ENCODE measurements around the gene ACVR1B.

The ACVR1B gene

DNA sequence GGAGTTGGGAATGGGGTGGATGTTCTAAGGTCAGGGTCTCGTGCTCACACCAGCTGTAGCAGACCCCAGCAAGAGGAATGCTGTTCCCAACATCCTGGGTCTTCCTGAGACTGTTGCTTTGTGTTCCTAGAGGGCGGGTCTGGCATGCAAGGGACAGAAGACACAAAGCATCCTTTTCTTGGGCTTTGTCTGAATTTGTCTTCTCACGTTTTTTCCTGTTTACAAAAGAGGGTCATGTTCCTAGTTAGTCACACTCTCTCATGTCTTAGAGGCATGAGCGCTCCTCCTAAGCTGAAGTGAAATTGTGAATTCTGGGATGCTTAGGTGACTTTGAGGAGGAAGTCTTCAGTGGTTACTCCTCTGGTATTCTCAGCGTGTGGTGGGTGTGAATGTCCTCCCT lies 45.6 kb downstream of the ACVR1B start:
- Histone ChIP-seq H3K27ac (ENCODE audit: low read depth, low read length) (no peak overlapping the region), H2BK120ac (ENCODE audit: low read depth, low read length) (no peak overlapping the region), H2BK5ac (ENCODE audit: low read length) (no peak overlapping the region), H3K4ac (ENCODE audit: low read depth, low read length) (no peak overlapping the region), H3K4me2 (ENCODE audit: low read length) (no peak overlapping the region), H3K23ac (ENCODE audit: low read length) (no peak overlapping the region), H3K9ac (ENCODE audit: low read length) (no peak overlapping the region), H3K4me1 (ENCODE audit: control insufficient read depth, low read depth, low read length) (no peaks in the 10 kb centered on the region), H3K36me3 (ENCODE audit: control insufficient read depth, insufficient read depth, low read length) (no peaks in the 10 kb centered on the region), H3K27me3 (ENCODE audit: insufficient read depth, low read length, poor library complexity) (no peaks in the 10 kb centered on the region), H4K5ac (ENCODE audit: low read length) (no peak overlapping the region), H2BK15ac (replicated peaks; ENCODE audit: low read depth) (no peak overlapping the region), H4K8ac (ENCODE audit: low read depth, low read length) (no peak overlapping the region), H3K79me2 (ENCODE audit: control insufficient read depth, insufficient read depth, low read length) (no peaks in the 10 kb centered on the region), H3K56ac (ENCODE audit: low read length) (no peak overlapping the region), H3K4me3 (ENCODE audit: low read length) (no peak overlapping the region), H2AK5ac (ENCODE audit: low read length) (no peak overlapping the region), H3K79me1 (ENCODE audit: low read length) (no peaks in the 10 kb centered on the region), H3K18ac (ENCODE audit: low read length) (no peak overlapping the region)
- DNase-seq: no peak
- WGBS (ENCODE audit: extremely low coverage, insufficient coverage, low lambda C conversion rate): no CpG with 5 or more reads among the region's 5 CpGs

DNA sequence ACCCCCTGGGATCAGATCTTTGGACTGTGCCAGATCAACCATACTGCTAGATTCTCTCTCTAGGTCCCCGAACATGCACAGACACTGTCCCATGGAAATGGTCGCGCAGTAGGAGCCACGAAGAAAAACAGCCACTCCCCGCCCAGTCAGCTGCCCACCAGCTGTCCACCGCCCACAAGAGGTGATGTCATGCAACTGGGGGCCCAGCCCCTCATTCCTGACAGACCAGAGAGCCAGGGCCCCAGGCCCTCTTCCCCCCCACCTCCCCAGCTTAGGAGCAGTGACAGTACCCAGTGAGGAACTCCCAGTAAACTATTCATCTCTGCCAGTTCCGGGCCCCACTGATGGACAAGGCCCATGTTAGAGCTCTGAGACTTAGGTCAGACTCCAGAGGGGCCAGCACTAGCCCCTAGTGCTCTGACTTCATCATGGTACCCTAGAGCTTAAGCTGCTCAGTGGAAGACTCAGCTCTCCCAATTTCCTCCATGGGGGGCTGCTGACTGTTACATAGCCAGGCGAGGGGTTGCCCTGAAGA lies 51.6 kb downstream of the ACVR1B start:
- no peak overlapping the region for H3K27ac ChIP-seq (ENCODE audit: low read depth, low read length)

DNA sequence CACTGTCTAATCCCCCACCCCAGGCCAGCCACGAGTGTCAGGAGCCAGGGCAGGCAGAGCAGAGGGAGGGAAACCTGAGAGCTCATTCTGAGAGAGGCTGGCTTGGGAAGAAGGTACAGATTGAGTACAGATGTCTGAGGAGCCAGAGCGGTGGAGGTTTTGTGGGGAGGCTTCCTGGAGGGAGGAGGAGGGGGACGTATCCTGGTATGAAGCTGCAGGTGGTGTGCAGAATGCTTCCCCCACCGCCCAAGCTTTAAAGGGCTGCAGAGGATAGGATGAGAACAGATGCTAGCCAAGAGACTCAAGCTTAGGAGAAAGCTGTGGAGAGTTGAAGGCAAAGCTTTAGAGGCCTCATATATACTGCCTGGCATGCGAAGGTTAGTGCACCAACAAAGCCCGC lies 52.1 kb downstream of the ACVR1B start:
- H4K8ac ChIP-seq (ENCODE audit: low read depth, low read length): no peak overlapping the region
- H3K4me2 ChIP-seq (ENCODE audit: low read length): no peak overlapping the region
- no CpG with 5 or more reads among the region's 6 CpGs for WGBS (ENCODE audit: extremely low coverage, insufficient coverage, low lambda C conversion rate)
- no peaks in the 10 kb centered on the region for H3K36me3 ChIP-seq (ENCODE audit: control insufficient read depth, insufficient read depth, low read length)
- no peak overlapping the region for H3K56ac ChIP-seq (ENCODE audit: low read length)
- no peak for DNase-seq
- H2AK5ac ChIP-seq (ENCODE audit: low read length): no peak overlapping the region
- no peak overlapping the region for H3K9ac ChIP-seq (ENCODE audit: low read length)
- no peaks in the 10 kb centered on the region for H3K79me1 ChIP-seq (ENCODE audit: low read length)
- H3K79me2 ChIP-seq (ENCODE audit: control insufficient read depth, insufficient read depth, low read length): no peaks in the 10 kb centered on the region
- H3K4me1 ChIP-seq (ENCODE audit: control insufficient read depth, low read depth, low read length): no peaks in the 10 kb centered on the region
- no peak overlapping the region for H2BK120ac ChIP-seq (ENCODE audit: low read depth, low read length)
- no peak overlapping the region for H2BK5ac ChIP-seq (ENCODE audit: low read length)
- no peak overlapping the region for H3K27ac ChIP-seq (ENCODE audit: low read depth, low read length)
- no peak overlapping the region for H3K4me3 ChIP-seq (ENCODE audit: low read length)
- no peak overlapping the region for H3K4ac ChIP-seq (ENCODE audit: low read depth, low read length)
- no peak overlapping the region for H3K18ac ChIP-seq (ENCODE audit: low read length)
- no peak overlapping the region for H4K5ac ChIP-seq (ENCODE audit: low read length)
- no peak overlapping the region for H3K23ac ChIP-seq (ENCODE audit: low read length)
- no peaks in the 10 kb centered on the region for H3K27me3 ChIP-seq (ENCODE audit: insufficient read depth, low read length, poor library complexity)
- no peak overlapping the region for H2BK15ac ChIP-seq (replicated peaks; ENCODE audit: low read depth)

More for the DNA sequence above, 51.6 kb downstream of the ACVR1B start:
- Histone ChIP-seq H3K56ac (ENCODE audit: low read length) (no peak overlapping the region), H3K36me3 (ENCODE audit: control insufficient read depth, insufficient read depth, low read length) (no peaks in the 10 kb centered on the region), H3K4me3 (ENCODE audit: low read length) (no peak overlapping the region), H3K18ac (ENCODE audit: low read length) (no peak overlapping the region), H3K4me1 (ENCODE audit: control insufficient read depth, low read depth, low read length) (no peaks in the 10 kb centered on the region), H4K8ac (ENCODE audit: low read depth, low read length) (no peak overlapping the region), H2BK5ac (ENCODE audit: low read length) (no peak overlapping the region), H3K79me2 (ENCODE audit: control insufficient read depth, insufficient read depth, low read length) (no peaks in the 10 kb centered on the region), H3K4ac (ENCODE audit: low read depth, low read length) (no peak overlapping the region), H2BK120ac (ENCODE audit: low read depth, low read length) (no peak overlapping the region), H3K27me3 (ENCODE audit: insufficient read depth, low read length, poor library complexity) (no peaks in the 10 kb centered on the region), H2BK15ac (replicated peaks; ENCODE audit: low read depth) (no peak overlapping the region), H4K5ac (ENCODE audit: low read length) (no peak overlapping the region), H2AK5ac (ENCODE audit: low read length) (no peak overlapping the region), H3K4me2 (ENCODE audit: low read length) (no peak overlapping the region), H3K79me1 (ENCODE audit: low read length) (no peaks in the 10 kb centered on the region), H3K23ac (ENCODE audit: low read length) (no peak overlapping the region), H3K9ac (ENCODE audit: low read length) (no peak overlapping the region)
- WGBS (ENCODE audit: extremely low coverage, insufficient coverage, low lambda C conversion rate): no CpG with 5 or more reads among the region's 8 CpGs
- no peak for DNase-seq

DNA sequence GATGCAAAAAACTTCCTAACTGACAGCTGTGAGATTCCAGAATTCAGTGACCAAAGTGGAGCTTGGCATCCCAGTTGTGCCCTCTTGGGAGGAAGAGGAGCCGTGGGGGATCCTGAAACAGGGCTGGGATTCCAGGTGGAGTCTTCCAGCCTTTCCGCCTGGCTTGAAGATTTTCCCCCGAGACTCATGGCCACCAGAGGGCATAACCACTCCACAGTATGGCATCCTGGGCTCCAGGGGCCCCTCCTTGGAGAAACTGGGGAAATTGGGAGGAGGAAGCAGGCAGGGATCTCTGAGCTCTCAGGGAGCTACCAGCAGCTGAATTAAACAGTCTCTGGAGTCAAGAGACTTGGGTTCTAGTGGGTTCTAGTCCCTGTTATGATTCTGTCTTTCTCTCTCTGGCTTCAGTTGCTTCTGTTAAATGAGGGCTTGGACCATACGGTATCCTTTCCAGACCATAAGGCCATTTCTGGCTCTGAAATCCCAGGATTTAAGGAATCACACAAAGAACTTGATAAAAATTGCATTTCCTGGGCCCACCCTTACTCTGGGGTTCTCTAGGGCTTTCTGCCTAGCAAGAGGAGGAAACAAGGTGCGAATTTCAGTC lies 52.6 kb downstream of the ACVR1B start:
- peak; percentile 83 for DNase-seq
- H3K23ac ChIP-seq (ENCODE audit: low read length): no peak overlapping the region
- no peak overlapping the region for H3K18ac ChIP-seq (ENCODE audit: low read length)
- no peaks in the 10 kb centered on the region for H3K4me1 ChIP-seq (ENCODE audit: control insufficient read depth, low read depth, low read length)
- no CpG with 5 or more reads among the region's 5 CpGs for WGBS (ENCODE audit: extremely low coverage, insufficient coverage, low lambda C conversion rate)
- no peak overlapping the region for H2AK5ac ChIP-seq (ENCODE audit: low read length)
- H3K36me3 ChIP-seq (ENCODE audit: control insufficient read depth, insufficient read depth, low read length): no peaks in the 10 kb centered on the region
- no peak overlapping the region for H3K27ac ChIP-seq (ENCODE audit: low read depth, low read length)
- H2BK120ac ChIP-seq (ENCODE audit: low read depth, low read length): no peak overlapping the region
- no peak overlapping the region for H2BK15ac ChIP-seq (replicated peaks; ENCODE audit: low read depth)
- no peaks in the 10 kb centered on the region for H3K79me2 ChIP-seq (ENCODE audit: control insufficient read depth, insufficient read depth, low read length)
- H3K56ac ChIP-seq (ENCODE audit: low read length): no peak overlapping the region
- no peak overlapping the region for H2BK5ac ChIP-seq (ENCODE audit: low read length)
- no peak overlapping the region for H3K4me3 ChIP-seq (ENCODE audit: low read length)
- H3K4ac ChIP-seq (ENCODE audit: low read depth, low read length): no peak overlapping the region
- H4K5ac ChIP-seq (ENCODE audit: low read length): no peak overlapping the region
- H4K8ac ChIP-seq (ENCODE audit: low read depth, low read length): no peak overlapping the region
- H3K27me3 ChIP-seq (ENCODE audit: insufficient read depth, low read length, poor library complexity): no peaks in the 10 kb centered on the region
- H3K9ac ChIP-seq (ENCODE audit: low read length): no peak overlapping the region
- no peaks in the 10 kb centered on the region for H3K79me1 ChIP-seq (ENCODE audit: low read length)
- H3K4me2 ChIP-seq (ENCODE audit: low read length): no peak overlapping the region

DNA sequence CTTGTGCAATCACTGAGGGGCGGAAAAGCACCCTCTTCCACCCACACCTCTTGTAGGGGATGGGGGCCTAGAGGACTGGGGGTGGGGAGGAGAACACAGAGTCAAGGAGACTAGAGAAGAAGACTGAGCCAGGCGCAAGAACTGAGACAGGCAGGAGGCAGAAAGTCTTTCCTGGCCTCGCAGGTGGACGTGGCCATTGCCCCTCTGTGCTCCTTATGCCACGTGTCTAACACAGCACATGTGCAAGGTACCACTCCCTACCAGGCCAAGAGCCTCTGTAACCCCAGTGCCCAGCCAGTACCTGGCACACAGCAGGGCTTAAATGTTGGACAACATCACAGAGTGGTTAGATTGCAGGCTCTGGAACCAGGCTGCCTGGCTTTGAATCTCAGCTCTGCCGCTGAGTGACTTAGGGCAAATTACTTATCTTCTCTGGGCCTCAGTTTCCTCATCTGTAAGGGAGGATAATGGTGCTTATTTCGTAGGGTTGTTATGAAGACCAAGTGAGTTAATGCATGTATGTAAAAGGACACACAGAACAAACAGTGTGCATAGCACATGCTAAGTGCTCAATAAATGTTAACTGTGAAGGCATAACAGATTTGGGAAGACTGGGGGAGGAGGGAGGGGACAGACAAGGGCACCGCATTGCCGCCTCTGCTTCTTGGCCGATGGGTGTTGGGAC lies 53.9 kb downstream of the ACVR1B start:
- Histone ChIP-seq H2BK120ac (ENCODE audit: low read depth, low read length) (no peak overlapping the region), H3K4me2 (ENCODE audit: low read length) (no peak overlapping the region), H3K36me3 (ENCODE audit: control insufficient read depth, insufficient read depth, low read length) (no peaks in the 10 kb centered on the region), H3K9ac (ENCODE audit: low read length) (no peak overlapping the region), H2BK5ac (ENCODE audit: low read length) (no peak overlapping the region), H3K79me1 (ENCODE audit: low read length) (no peaks in the 10 kb centered on the region), H3K27me3 (ENCODE audit: insufficient read depth, low read length, poor library complexity) (no peaks in the 10 kb centered on the region), H2AK5ac (ENCODE audit: low read length) (no peak overlapping the region), H3K18ac (ENCODE audit: low read length) (no peak overlapping the region), H3K27ac (ENCODE audit: low read depth, low read length) (no peak overlapping the region), H4K8ac (ENCODE audit: low read depth, low read length) (no peak overlapping the region), H3K79me2 (ENCODE audit: control insufficient read depth, insufficient read depth, low read length) (no peaks in the 10 kb centered on the region), H3K56ac (ENCODE audit: low read length) (no peak overlapping the region), H4K5ac (ENCODE audit: low read length) (no peak overlapping the region), H2BK15ac (replicated peaks; ENCODE audit: low read depth) (no peak overlapping the region), H3K23ac (ENCODE audit: low read length) (no peak overlapping the region), H3K4ac (ENCODE audit: low read depth, low read length) (no peak overlapping the region), H3K4me3 (ENCODE audit: low read length) (no peak overlapping the region), H3K4me1 (ENCODE audit: control insufficient read depth, low read depth, low read length) (peaks cover 2% of the 10 kb centered on the region)
- no peak for DNase-seq
- WGBS (ENCODE audit: extremely low coverage, insufficient coverage, low lambda C conversion rate): no CpG with 5 or more reads among the region's 10 CpGs

Measured in mesendoderm (in vitro differentiated cells).